ACC112 (cell line): ENCODE data around the gene TANC1.
A peak's percentile ranks its signal among the peaks of the same experiment; 100 is the strongest.

ENCODE experiments used
- H2AFZ ChIP-seq: fragments of 200-600 bp; sonication (generic); one replicate; pipeline ENCODE4 v1.6.0; 2017; ENCODE audit warnings: antibody characterized with exemption, low read length; ENCODE audit not compliant: unreplicated experiment
- H3K27ac ChIP-seq: fragments of 200-600 bp; sonication (generic); 2 replicates; pipeline ENCODE4 v1.5.1; 2014; ENCODE audit warnings: low read depth, mild to moderate bottlenecking, antibody characterized with exemption, low read length, moderate library complexity
- H3K27me3 ChIP-seq: fragments of 200-600 bp; sonication (generic); 2 replicates; pipeline ENCODE4 v1.6.1; 2014; ENCODE audit warnings: mild to moderate bottlenecking, antibody characterized with exemption, low read length, moderate library complexity, mixed read lengths; ENCODE audit not compliant: insufficient read depth
- H3K36me3 ChIP-seq: fragments of 200-600 bp; sonication (generic); 2 replicates; pipeline ENCODE4 v1.6.1; 2016; ENCODE audit warnings: mild to moderate bottlenecking, antibody characterized with exemption, low read length, moderate library complexity, mixed read lengths; ENCODE audit not compliant: insufficient read depth
- H3K4me1 ChIP-seq: fragments of 200-600 bp; sonication (generic); one replicate; pipeline ENCODE4 v1.6.1; 2016; ENCODE audit warnings: low read length, mixed read lengths; ENCODE audit not compliant: insufficient read depth, unreplicated experiment, control insufficient read depth
- H3K4me3 ChIP-seq: fragments of 200-600 bp; sonication (generic); 2 replicates; pipeline ENCODE4 v1.5.1; 2014; ENCODE audit warnings: mild to moderate bottlenecking, low read depth, low read length
- H3K79me2 ChIP-seq: fragments of 200-600 bp; sonication (generic); one replicate; pipeline ENCODE4 v1.6.0; 2016; ENCODE audit warnings: low read length; ENCODE audit not compliant: control insufficient read depth, unreplicated experiment, insufficient read depth

Gene TANC1

GRCh38 chr2:158968396-158969161 is at the start of gene TANC1:
Gene TANC1, plus strand, starts transcription at chr2:158968640. Its CDS starts 97,271 bp downstream, at chr2:159065911.
- Histone ChIP-seq H3K4me3 (peak within 1 kb of the TSS; percentile 98), H3K27ac (peak within 1 kb of the TSS; percentile 71), H3K27me3 (no peaks in the 10 kb centered on the region), H3K79me2 (peaks cover 48% of the 10 kb centered on the region), H3K4me1 (peaks cover 19% of the 10 kb centered on the region), H2AFZ (peak within 1 kb of the TSS; percentile 71), H3K36me3 (no peaks in the 10 kb centered on the region)

GRCh38 chr2:158921599-158922408 is 46.6 kb upstream of the TANC1 start:
- peaks cover 17% of the 10 kb centered on the region for H3K4me1 ChIP-seq
- H3K36me3 ChIP-seq, result no peaks in the 10 kb centered on the region
- no peak overlapping the region for H2AFZ ChIP-seq
- no peak overlapping the region for H3K4me3 ChIP-seq
- no peak overlapping the region for H3K27ac ChIP-seq
- H3K27me3 ChIP-seq, result no peaks in the 10 kb centered on the region
- no peaks in the 10 kb centered on the region for H3K79me2 ChIP-seq

- Histone ChIP-seq H2AFZ (peak overlapping the region; percentile 7), H3K79me2 (no peaks in the 10 kb centered on the region), H3K4me1 (peaks cover 19% of the 10 kb centered on the region), H3K4me3 (no peak overlapping the region), H3K27ac (no peak overlapping the region), H3K36me3 (no peaks in the 10 kb centered on the region), H3K27me3 (no peaks in the 10 kb centered on the region)
Observed at GRCh38 chr2:158922601-158923000, 45.8 kb upstream of the TANC1 start.

- no peaks in the 10 kb centered on the region for H3K79me2 ChIP-seq
- H3K27me3 ChIP-seq, result no peaks in the 10 kb centered on the region
- no peak overlapping the region for H3K4me3 ChIP-seq
- no peak overlapping the region for H3K27ac ChIP-seq
- H2AFZ ChIP-seq, result peak overlapping the region; percentile 7
- no peaks in the 10 kb centered on the region for H3K36me3 ChIP-seq
- H3K4me1 ChIP-seq, result peaks cover 19% of the 10 kb centered on the region
Observed at GRCh38 chr2:158923180-158923594, 45.3 kb upstream of the TANC1 start.

- Histone ChIP-seq H2AFZ (no peak overlapping the region), H3K79me2 (no peaks in the 10 kb centered on the region), H3K27me3 (no peaks in the 10 kb centered on the region), H3K27ac (no peak overlapping the region), H3K4me1 (peaks cover 19% of the 10 kb centered on the region), H3K4me3 (no peak overlapping the region), H3K36me3 (no peaks in the 10 kb centered on the region)
Observed at GRCh38 chr2:158923641-158924040, 44.8 kb upstream of the TANC1 start.

GRCh38 chr2:158926478-158926948 is 41.9 kb upstream of the TANC1 start:
- no peak overlapping the region for H3K27ac ChIP-seq
- no peaks in the 10 kb centered on the region for H3K36me3 ChIP-seq
- H3K4me3 ChIP-seq, result peak overlapping the region; percentile 47
- peaks cover 27% of the 10 kb centered on the region for H3K4me1 ChIP-seq
- H3K79me2 ChIP-seq, result no peaks in the 10 kb centered on the region
- no peak overlapping the region for H2AFZ ChIP-seq
- H3K27me3 ChIP-seq, result no peaks in the 10 kb centered on the region

GRCh38 chr2:158928515-158928914 is 39.9 kb upstream of the TANC1 start:
- no peak overlapping the region for H3K4me3 ChIP-seq
- no peaks in the 10 kb centered on the region for H3K27me3 ChIP-seq
- no peaks in the 10 kb centered on the region for H3K79me2 ChIP-seq
- H2AFZ ChIP-seq, result no peak overlapping the region
- H3K4me1 ChIP-seq, result peaks cover 26% of the 10 kb centered on the region
- no peaks in the 10 kb centered on the region for H3K36me3 ChIP-seq
- H3K27ac ChIP-seq, result no peak overlapping the region

- Histone ChIP-seq H3K27ac (no peak overlapping the region), H3K79me2 (no peaks in the 10 kb centered on the region), H3K4me1 (peaks cover 25% of the 10 kb centered on the region), H3K36me3 (no peaks in the 10 kb centered on the region), H2AFZ (no peak overlapping the region), H3K4me3 (no peak overlapping the region), H3K27me3 (no peaks in the 10 kb centered on the region)
Observed at GRCh38 chr2:158928965-158929364, 39.5 kb upstream of the TANC1 start.

- Histone ChIP-seq H3K27me3 (no peaks in the 10 kb centered on the region), H3K79me2 (no peaks in the 10 kb centered on the region), H2AFZ (peak overlapping the region; percentile 26), H3K36me3 (no peaks in the 10 kb centered on the region), H3K4me1 (peaks cover 31% of the 10 kb centered on the region), H3K4me3 (peak overlapping the region; percentile 34; the same call in 1 of the 2 replicates), H3K27ac (peak overlapping the region; percentile 55; the same call in 1 of the 2 replicates)
Observed at GRCh38 chr2:158931572-158931971, 36.9 kb upstream of the TANC1 start.

GRCh38 chr2:158932131-158932645 is 36.3 kb upstream of the TANC1 start:
- Histone ChIP-seq H3K36me3 (no peaks in the 10 kb centered on the region), H2AFZ (peak overlapping the region; percentile 26), H3K79me2 (no peaks in the 10 kb centered on the region), H3K27ac (peak overlapping the region; percentile 55), H3K4me3 (peak overlapping the region; percentile 34; the same call in 1 of the 2 replicates), H3K4me1 (peaks cover 34% of the 10 kb centered on the region), H3K27me3 (no peaks in the 10 kb centered on the region)
